Panc1 (cell line): ENCODE measurements around the gene ANKRD17. TPM values are rescaled to one million over a fixed set of nuclear protein-coding genes. Genes with fewer than 3 reads are reported as not detected.

Source experiments
- ATAC-seq: fragments of 200-7000 bp; cut with Tn5 transposase; 2 replicates; pipeline ENCODE4 v1.9.1; 2020; ENCODE audit warnings: mild to moderate bottlenecking, moderate library complexity
- BruUV-seq: library from RNA; stranded (reverse); fragments of 400-500 nt; replicated peaks from 2 replicates; lab custom pipeline; 2021; lab: Mats Ljungman, UMichigan
- CTCF ChIA-PET: fragments of 300-600 bp; sonication (Branson Sonifier 250); formaldehyde crosslinking; loops from one replicate; lab custom pipeline; 2022; ENCODE audit warnings: antibody characterized with exemption; lab: Charles Lee
- POLR2A ChIA-PET: fragments of 300-600 bp; sonication (Branson Sonifier 250); formaldehyde crosslinking; loops from one replicate; lab custom pipeline; 2022; ENCODE audit warnings: antibody characterized with exemption; lab: Charles Lee
- DNase-seq: peaks from one replicate; pipeline ENCODE4 v3.0.0-alpha.2; 2010; ENCODE audit warnings: low read depth, low spot score
- H3K27ac ChIP-seq: 2 replicates; pipeline ENCODE4 v1.5.1; 2011; ENCODE audit warnings: mild to moderate bottlenecking, low read length, inconsistent platforms
- H3K27me3 ChIP-seq: fragments of 200-500 bp; sonication (Bioruptor generic); 2 replicates; pipeline ENCODE4 v1.6.0; 2014; ENCODE audit warnings: low read length, inconsistent platforms; ENCODE audit not compliant: control insufficient read depth, insufficient read depth
- H3K36me3 ChIP-seq: fragments of 200-500 bp; sonication (Bioruptor generic); 2 replicates; pipeline ENCODE4 v1.5.1; 2014; ENCODE audit warnings: inconsistent platforms, mild to moderate bottlenecking, low read length, moderate library complexity; ENCODE audit not compliant: control insufficient read depth, insufficient read depth
- H3K4me1 ChIP-seq: 2 replicates; pipeline ENCODE4 v1.5.1; 2011; ENCODE audit warnings: inconsistent platforms, mild to moderate bottlenecking, low read length, moderate library complexity; ENCODE audit not compliant: control insufficient read depth, insufficient read depth
- H3K4me3 ChIP-seq, 2 experiments: 2 replicates each; pipeline ENCODE4 v1.5.1; 2011 to 2012; ENCODE audit warnings: low read depth in 2 of 2, low read length in 2 of 2, mild to moderate bottlenecking in 2 of 2, inconsistent platforms in 1 of 2, moderate library complexity in 1 of 2
- H3K9me3 ChIP-seq: fragments of 200-500 bp; sonication (Bioruptor generic); 2 replicates; pipeline ENCODE4 v1.5.1; 2014; ENCODE audit warnings: low read depth, mild to moderate bottlenecking, inconsistent platforms, low read length, moderate library complexity; ENCODE audit not compliant: control insufficient read depth, insufficient read depth
- POLR2AphosphoS5 ChIP-seq: IDR thresholded peaks from 2 replicates; pipeline ENCODE4 v1.6.1; 2012; ENCODE audit warnings: mild to moderate bottlenecking, low read depth, low read length, moderate library complexity
- SIN3A ChIP-seq: IDR thresholded peaks from 2 replicates; pipeline ENCODE4 v1.6.1; 2012; ENCODE audit warnings: low read depth, mild to moderate bottlenecking, low read length, moderate library complexity, borderline replicate concordance; ENCODE audit not compliant: insufficient read depth
- TCF7L2 ChIP-seq: IDR thresholded peaks from 2 replicates; pipeline ENCODE4 v1.6.1; 2011; ENCODE audit warnings: mild to moderate bottlenecking, low read depth, low read length, inconsistent platforms
- in situ Hi-C: cut with HindIII; loops from 2 replicates; pipeline ENCODE4 v1.10.0; 2016; ENCODE audit warnings: low sequenced_read_pairs, low pct_unique_long_range_greater_than_20kb
- intact Hi-C: fragments of 100-400 bp; cut with micrococcal nuclease; formaldehyde crosslinking; loops from one replicate; pipeline ENCODE4 v1.10.0; 2022; ENCODE audit not compliant: unreplicated experiment
- total RNA-seq: library from RNA; stranded (reverse); gene quantifications from one replicate; pipeline ENCODE4 v1.2.1, GENCODE V29; 2021; ENCODE audit not compliant: unreplicated experiment
- TF ChIP-seq, protein P1 (sequence below): fragments of 450-650 bp; IDR thresholded peaks from 2 replicates; pipeline ENCODE4 v1.5.1; 2017; ENCODE audit warnings: mild to moderate bottlenecking
- TF ChIP-seq, protein P2 (sequence below), 2 experiments: IDR thresholded peaks; 2 replicates each; pipeline ENCODE4 v1.6.1; 2011 to 2012; ENCODE audit warnings: low read depth in 2 of 2, control low read depth in 1 of 2, low read length in 1 of 2, mild to moderate bottlenecking in 1 of 2, moderate library complexity in 1 of 2; ENCODE audit not compliant: insufficient read depth in 1 of 2

ANKRD17 gene
- total RNA-seq, 1 experiment from 2014 or later: 38.5 TPM

DNA sequence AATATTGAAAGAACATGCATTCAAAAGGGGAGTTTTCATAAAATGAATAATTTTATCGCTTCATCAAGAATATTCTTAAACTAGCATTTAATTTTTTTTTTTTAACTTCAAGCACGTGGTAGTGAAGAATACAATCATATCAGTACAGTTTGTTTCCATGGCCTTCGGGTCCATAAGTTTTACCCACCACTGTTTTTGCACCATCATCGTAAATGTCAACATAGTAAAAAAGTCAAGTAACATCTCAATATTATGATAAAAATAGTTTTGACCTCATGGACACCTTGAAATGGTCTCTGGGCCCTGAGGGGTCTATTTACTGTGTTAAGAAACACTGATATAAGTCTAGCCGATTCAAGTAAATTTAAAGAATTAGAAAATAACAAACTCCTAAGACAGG is 80.2 kb downstream of the ANKRD17 start:
- POLR2A ChIA-PET: no interaction called here
- Histone ChIP-seq H3K9me3 (no peaks in the 10 kb centered on the region), H3K27ac (no peak overlapping the region), H3K4me1 (no peaks in the 10 kb centered on the region), H3K27me3 (no peaks in the 10 kb centered on the region), H3K36me3 (no peaks in the 10 kb centered on the region; the same call in 1 of the 2 replicates), H3K4me3 (no peak overlapping the region)
- CTCF ChIA-PET: no interaction called here
- no TSS peak for BruUV-seq
- TF ChIP-seq TCF7L2: no peak
- intact Hi-C loops (no loop called here), in situ Hi-C loops (no loop called here)
- DNase-seq (no peak), ATAC-seq (no peak)

DNA sequence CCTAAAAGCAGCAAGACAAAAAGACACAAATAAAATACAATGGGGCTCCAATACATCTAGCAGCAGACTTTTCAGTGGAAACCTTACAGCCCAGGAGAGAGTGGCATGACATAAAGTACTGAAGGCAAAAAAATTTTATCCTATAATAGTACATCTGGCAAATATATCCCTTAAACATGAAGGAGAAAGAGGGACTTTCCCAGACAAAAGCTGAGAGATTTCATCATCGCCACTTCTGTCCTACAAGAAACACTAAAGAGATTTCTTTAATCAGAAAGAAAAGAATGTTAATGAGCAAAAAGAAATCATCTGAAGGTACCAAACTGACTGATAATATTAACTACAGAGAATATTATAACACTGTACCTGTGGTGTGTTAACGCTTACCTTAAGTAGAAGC is 86.4 kb downstream of the ANKRD17 start:
- Histone ChIP-seq H3K4me1 (no peaks in the 10 kb centered on the region), H3K4me3 (no peak overlapping the region), H3K36me3 (no peaks in the 10 kb centered on the region; the same call in 1 of the 2 replicates), H3K27ac (no peak overlapping the region), H3K9me3 (no peaks in the 10 kb centered on the region), H3K27me3 (no peaks in the 10 kb centered on the region)
- ATAC-seq: no peak
- TF ChIP-seq TCF7L2 (no peak), POLR2AphosphoS5 (no peak), SIN3A (no peak)
- TF ChIP-seq, protein P1, sequence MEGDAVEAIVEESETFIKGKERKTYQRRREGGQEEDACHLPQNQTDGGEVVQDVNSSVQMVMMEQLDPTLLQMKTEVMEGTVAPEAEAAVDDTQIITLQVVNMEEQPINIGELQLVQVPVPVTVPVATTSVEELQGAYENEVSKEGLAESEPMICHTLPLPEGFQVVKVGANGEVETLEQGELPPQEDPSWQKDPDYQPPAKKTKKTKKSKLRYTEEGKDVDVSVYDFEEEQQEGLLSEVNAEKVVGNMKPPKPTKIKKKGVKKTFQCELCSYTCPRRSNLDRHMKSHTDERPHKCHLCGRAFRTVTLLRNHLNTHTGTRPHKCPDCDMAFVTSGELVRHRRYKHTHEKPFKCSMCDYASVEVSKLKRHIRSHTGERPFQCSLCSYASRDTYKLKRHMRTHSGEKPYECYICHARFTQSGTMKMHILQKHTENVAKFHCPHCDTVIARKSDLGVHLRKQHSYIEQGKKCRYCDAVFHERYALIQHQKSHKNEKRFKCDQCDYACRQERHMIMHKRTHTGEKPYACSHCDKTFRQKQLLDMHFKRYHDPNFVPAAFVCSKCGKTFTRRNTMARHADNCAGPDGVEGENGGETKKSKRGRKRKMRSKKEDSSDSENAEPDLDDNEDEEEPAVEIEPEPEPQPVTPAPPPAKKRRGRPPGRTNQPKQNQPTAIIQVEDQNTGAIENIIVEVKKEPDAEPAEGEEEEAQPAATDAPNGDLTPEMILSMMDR: no peak
- TF ChIP-seq, protein P2, sequence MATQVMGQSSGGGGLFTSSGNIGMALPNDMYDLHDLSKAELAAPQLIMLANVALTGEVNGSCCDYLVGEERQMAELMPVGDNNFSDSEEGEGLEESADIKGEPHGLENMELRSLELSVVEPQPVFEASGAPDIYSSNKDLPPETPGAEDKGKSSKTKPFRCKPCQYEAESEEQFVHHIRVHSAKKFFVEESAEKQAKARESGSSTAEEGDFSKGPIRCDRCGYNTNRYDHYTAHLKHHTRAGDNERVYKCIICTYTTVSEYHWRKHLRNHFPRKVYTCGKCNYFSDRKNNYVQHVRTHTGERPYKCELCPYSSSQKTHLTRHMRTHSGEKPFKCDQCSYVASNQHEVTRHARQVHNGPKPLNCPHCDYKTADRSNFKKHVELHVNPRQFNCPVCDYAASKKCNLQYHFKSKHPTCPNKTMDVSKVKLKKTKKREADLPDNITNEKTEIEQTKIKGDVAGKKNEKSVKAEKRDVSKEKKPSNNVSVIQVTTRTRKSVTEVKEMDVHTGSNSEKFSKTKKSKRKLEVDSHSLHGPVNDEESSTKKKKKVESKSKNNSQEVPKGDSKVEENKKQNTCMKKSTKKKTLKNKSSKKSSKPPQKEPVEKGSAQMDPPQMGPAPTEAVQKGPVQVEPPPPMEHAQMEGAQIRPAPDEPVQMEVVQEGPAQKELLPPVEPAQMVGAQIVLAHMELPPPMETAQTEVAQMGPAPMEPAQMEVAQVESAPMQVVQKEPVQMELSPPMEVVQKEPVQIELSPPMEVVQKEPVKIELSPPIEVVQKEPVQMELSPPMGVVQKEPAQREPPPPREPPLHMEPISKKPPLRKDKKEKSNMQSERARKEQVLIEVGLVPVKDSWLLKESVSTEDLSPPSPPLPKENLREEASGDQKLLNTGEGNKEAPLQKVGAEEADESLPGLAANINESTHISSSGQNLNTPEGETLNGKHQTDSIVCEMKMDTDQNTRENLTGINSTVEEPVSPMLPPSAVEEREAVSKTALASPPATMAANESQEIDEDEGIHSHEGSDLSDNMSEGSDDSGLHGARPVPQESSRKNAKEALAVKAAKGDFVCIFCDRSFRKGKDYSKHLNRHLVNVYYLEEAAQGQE (IDR thresholded peaks at IDR 0.05; ENCODE audit: insufficient read depth in 1 of 2, low read depth in 2 of 2, low read length in 1 of 2): no peak
- POLR2A ChIA-PET: no interaction called here
- DNase-seq: no peak
- CTCF ChIA-PET: no interaction called here
- intact Hi-C loops (no loop called here), in situ Hi-C loops (no loop called here)
- no TSS peak for BruUV-seq

DNA sequence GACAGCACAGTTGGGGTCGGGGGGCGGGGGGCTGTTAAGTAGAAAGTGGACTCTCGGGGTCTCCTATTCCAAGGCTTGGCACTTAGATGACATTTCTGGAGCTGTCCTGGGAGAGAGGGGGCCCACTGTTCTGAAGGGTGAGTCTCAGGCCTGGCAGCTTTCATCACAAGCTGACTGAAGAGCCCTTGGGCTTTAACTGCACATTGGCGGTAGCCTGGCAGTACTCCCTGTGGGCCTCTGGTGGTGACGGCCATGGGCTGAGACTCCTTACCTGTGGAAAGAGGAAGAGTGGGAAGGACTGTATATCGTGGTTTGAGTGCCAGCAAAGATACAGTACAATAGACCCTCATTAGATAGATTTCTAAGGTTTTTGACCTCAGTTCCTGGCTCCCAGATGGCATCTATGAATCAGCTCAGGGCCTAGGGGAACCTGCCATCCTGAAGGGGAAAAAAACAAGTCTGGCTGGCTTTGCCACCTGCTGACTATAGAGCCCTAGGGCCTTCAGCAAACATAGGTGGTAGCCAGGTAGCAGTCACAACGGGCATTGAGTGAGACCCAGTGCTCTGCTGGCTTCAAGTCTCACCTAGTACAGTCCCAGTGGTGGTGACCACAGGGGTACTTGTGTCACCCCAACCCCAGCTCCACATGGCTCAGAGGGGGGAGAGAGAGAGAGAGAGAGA is 87.9 kb downstream of the ANKRD17 start:
- no peaks in the 10 kb centered on the region for H3K9me3 ChIP-seq
- no TSS peak for BruUV-seq
- TF ChIP-seq, protein P2 (IDR thresholded peaks at IDR 0.05; ENCODE audit: insufficient read depth in 1 of 2, low read depth in 2 of 2, low read length in 1 of 2): no peak
- DNase-seq (no peak), ATAC-seq (no peak)
- H3K4me1 ChIP-seq: no peaks in the 10 kb centered on the region
- no peaks in the 10 kb centered on the region for H3K27me3 ChIP-seq
- no peak overlapping the region for H3K27ac ChIP-seq
- H3K36me3 ChIP-seq: no peaks in the 10 kb centered on the region; the same call in 1 of the 2 replicates
- intact Hi-C loops: no loop called here
- in situ Hi-C loops: no loop called here
- ChIA-PET POLR2A (no interaction called here), CTCF (interaction anchor here (1.1 kb wide), 1 partner anchor 23 kb away, joined by 5 read pairs; no protein-coding TSS in a partner anchor)
- no peak overlapping the region for H3K4me3 ChIP-seq
